ENCODE results near the gene TMEM175.

Gene TMEM175

DNA sequence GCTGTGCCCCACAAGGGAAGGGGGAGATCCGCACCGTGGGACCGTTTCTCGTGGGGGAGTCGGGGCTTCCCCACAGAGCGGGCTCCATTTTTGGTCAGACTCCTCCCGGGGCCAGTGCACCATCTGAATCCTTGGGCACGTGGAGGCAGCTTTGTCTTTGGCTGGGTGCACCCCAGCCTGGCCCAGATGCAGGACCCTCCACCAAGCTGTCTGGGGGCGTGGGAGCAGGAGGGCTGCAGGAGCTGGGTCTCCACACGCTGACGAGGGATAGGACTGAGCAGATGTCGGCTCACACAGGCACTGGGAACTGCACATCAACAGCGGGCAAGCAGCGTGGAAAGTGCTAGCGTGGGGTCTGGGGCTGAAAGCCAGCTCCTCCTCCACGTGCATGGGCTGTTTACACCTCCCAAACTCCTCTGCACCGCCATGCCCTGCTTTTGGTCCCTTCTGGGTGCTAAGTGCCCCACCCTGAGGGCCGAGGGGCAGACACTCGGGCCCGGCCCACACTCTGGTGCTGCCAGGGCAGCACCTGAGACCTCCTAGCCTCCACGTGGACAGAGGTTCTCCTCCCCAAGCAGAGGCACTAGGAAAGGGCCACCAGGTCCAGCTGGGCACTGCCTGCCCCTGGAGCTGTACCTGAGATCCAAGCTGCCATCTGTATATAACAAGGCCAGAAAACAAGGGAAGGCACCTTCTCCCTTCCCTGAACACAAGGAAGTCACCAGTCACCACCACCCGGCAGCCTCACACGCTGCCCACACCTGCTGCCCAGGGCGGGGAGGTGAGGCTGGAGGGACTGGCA lies 27.3 kb downstream of the TMEM175 start:
- no peak overlapping the region for H3K27ac ChIP-seq
- TF ChIP-seq, protein P1, sequence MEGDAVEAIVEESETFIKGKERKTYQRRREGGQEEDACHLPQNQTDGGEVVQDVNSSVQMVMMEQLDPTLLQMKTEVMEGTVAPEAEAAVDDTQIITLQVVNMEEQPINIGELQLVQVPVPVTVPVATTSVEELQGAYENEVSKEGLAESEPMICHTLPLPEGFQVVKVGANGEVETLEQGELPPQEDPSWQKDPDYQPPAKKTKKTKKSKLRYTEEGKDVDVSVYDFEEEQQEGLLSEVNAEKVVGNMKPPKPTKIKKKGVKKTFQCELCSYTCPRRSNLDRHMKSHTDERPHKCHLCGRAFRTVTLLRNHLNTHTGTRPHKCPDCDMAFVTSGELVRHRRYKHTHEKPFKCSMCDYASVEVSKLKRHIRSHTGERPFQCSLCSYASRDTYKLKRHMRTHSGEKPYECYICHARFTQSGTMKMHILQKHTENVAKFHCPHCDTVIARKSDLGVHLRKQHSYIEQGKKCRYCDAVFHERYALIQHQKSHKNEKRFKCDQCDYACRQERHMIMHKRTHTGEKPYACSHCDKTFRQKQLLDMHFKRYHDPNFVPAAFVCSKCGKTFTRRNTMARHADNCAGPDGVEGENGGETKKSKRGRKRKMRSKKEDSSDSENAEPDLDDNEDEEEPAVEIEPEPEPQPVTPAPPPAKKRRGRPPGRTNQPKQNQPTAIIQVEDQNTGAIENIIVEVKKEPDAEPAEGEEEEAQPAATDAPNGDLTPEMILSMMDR (conservative IDR thresholded peaks at IDR 0.05): no peak

DNA sequence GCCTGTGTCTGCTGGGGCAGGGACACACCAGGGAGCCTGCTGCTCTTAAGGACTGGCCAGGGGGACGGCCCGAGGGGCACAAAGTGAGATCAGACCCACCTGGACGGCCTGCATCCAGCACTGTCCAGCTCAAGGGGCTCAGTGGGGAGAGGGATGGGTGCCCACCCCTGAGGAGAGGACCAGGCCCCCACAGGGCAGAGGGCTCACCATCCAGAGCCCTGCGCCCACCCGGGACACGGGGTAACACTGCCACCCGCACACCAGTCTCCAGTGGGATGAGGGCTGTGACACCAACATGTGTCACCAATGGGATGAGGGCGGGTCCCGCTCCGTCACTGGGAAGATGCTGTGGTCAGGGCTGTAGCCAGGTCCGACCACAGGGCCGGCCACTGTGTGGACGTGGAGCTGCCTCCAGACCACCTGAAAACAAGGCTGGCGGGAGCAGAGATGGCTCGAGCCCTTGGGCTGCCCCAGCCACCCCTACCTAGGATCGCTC lies 27.9 kb downstream of the TMEM175 start:
- H3K27ac ChIP-seq: no peak overlapping the region
- TF ChIP-seq, protein P1 (conservative IDR thresholded peaks at IDR 0.05): no peak

DNA sequence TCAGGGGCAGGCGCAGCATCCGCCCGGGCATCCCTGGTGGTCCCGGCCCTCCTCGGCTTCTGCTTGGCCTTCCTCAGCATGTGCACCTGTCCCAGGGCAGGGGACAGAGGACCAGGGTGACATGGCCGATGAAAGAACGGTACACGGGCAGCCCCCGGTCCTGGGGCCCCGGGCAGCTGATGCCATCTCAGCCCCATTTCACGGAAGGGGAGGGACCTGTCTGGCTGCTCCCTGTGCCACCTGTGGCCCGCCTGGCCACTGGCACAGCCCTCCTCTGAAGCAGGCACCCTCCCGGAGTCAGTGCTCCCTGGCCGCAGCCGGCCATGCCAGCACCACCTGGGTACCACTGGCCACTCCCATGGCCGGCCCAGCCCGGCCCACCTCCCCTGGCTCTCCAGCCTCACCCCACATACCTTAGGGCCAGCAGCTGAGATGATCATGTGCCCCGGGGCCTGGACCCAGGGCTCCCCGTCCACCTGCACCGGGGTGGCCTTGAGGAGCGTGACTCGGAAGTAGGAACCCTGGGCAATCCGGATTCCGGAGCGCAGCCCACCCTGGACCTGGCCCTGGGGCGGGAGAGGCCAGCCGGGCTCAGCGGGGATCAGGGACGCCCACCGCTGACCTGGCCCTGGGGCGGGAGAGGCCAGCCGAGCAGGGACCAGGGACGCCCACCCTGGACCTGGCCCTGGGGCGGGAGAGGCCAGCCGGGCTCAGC lies 28.5 kb downstream of the TMEM175 start:
- TF ChIP-seq, protein P1 (conservative IDR thresholded peaks at IDR 0.05): no peak
- H3K27ac ChIP-seq: no peak overlapping the region

DNA sequence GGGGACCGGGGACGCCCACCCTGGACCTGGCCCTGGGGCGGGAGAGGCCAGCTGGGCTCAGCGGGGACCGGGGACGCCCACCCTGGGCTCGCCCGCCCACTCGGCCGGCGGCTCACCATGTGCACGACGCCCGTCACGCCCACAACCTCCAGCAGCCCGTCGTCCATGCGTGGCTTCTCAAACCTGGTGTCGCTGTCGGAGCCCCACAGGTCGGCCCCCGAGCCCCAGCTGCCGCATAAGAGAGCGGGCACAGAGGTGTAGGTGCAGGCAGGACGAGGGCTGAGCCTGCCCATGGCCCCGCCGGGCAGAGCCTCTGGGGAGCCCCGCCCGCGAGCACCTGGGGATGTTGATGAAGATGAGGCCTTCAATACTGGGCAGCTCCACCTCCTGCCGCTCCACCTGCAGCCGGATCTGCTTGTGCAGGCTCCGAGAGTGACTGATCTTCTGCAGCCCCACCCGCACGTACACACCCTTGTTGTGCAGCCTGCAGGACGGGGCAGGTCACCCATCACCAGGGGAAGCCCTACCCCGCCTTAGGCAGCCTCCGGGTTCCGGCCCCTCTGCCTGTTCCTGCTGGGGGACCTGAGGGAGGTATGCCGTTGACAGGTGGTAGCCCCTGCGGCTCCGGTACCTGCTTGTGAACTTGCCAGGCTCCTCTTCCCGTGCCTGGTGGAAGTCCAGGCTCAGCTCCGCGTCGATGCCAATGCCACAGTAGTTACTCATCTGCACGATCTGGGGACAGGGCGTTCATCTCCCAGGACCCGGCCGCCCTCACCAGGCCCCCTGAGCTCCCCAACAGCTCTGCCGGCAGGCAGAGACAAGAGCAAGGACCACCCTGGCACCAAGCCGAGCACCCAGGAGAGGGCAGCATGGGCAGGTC lies 29.3 kb downstream of the TMEM175 start:
- TF ChIP-seq, protein P1 (conservative IDR thresholded peaks at IDR 0.05): no peak
- no peak overlapping the region for H3K27ac ChIP-seq

DNA sequence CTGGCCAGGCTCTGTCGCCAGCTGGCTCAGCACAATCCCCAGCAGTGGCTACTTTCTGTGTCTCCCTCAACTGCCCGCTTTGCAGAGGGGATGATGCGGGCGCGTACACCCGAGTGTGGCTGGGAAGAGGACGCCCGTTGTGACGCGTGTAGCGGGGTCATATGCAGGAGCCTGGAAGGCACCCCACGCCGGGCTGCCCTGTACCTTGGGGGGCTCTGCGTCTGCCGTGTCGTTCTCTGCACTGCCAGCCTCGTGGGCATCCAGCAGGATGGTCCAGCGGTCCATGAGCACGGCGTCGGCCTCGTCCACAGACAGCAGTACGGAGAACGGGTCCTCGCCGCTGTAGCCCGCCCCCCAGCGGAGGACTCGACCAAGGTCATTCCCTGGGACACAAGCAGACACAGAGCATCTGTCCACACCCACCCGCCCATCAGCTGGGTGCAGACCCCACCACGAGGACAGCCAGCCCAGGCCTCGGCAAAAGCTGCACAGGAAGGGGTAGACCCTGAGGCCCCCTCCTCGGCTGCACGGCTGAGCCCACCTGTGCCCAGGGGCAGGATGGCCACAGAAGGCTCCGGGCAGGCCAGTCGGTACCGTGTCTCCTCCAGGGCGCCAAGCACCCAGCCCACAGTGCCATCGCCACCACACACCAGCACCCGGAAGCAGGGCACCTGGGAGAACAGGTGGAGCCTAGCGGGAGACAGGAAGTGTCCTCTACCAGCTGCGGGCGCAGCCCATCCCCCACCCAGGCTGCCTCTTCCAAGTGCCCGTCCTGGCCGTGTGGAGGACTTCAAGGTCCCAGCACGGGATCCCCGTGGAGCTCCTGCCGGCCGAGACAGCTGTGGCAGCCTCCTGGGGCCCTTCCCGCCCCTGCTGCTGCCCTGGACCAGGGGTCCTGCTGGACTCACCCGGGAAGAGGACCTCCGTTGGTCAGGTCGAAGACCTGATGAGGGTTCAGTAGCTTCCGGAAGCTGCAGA lies 30.3 kb downstream of the TMEM175 start:
- TF ChIP-seq, protein P1 (conservative IDR thresholded peaks at IDR 0.05): no peak
- no peak overlapping the region for H3K27ac ChIP-seq

DNA sequence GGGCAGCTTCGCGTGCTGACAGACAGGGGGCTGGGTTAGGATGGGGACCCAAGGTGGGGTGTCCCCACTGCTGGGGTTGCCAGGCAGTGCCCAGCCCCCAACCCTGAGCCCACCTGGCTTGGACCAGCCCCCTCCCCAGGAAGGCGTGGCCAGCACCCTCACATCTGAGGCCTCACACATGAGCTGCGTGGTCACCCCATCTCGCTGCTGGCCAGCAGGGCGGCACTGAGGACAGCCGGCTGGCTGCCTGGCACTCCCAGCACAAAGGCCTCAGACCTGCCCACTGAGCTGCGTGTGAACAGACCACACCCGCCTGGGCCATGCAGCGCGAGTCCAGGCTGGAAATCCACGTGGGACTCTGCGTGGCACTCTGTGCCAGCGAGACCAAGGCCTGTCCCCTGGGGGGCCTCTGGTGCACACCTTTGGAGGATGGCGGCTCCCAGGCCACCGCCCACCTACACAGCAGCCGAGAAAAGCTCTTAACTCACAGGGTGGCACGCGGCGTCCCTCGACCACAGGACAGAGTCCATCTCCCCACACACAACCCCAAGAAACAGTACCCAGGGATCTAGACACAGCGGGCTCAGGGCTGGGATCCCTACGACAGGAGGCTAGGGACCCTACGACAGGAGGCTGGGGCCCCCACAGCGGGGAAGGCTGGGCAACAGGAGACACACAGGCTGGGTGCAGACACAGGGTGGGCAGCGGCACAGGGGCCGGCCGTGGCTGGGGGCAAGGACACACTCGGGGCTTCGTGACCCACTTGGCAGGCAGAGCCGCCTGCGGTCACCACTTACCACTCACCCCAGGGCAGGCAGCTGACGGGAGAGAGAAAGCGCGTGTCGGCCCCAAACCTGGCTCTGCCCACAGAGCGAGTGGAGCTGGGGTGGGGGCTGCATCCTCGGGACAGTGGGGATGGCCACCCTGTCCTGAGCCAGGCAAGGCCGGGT lies 31.3 kb downstream of the TMEM175 start:
- TF ChIP-seq, protein P1 (conservative IDR thresholded peaks at IDR 0.05): no peak
- no peak overlapping the region for H3K27ac ChIP-seq
